ENCODE data around the gene VWA1.
"Not testable (repeated sequence)": the region's sequence is repeated elsewhere in the genome, so short reads cannot be mapped to it uniquely, and the experiment has no call there.

DNA sequence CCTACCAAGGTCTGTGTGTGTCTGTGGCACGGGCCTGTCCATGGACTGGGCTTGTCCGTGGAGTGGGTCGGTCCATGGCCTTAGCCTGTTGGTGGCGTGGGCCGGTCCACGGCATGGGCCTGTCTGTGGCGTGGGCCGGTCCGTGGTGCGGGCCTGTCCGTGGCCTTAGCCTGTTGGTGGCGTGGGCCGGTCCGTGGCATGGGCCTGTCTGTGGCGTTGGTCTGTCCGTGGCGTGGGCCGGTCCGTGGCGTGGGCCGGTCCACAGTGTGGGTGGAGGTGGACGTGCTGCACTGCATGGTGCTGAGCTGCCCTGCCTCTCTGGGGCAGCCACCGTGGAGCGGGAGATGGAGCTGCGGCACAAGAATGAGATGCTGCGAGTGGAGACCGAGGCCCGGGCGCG, 46.3 kb downstream of the VWA1 start:
- not testable (repeated sequence) for TF ChIP-seq POLR2AphosphoS5 (IDR thresholded peaks at IDR 0.05; ENCODE audit: low read depth); EZH2 (IDR thresholded peaks at IDR 0.05; ENCODE audit: low read depth, unreplicated experiment); ZNF114 (CRISPR knock-in tag; IDR thresholded peaks at IDR 0.05); CREB1 (CRISPR knock-in tag; IDR thresholded peaks at IDR 0.05; ENCODE audit: low read depth); NANOG (IDR thresholded peaks at IDR 0.05; ENCODE audit: borderline replicate concordance); ZNF331 (CRISPR knock-in tag; IDR thresholded peaks at IDR 0.05; ENCODE audit: low read depth); JUNB (IDR thresholded peaks at IDR 0.05; ENCODE audit: unreplicated experiment)
- TF ChIP-seq, protein P1, sequence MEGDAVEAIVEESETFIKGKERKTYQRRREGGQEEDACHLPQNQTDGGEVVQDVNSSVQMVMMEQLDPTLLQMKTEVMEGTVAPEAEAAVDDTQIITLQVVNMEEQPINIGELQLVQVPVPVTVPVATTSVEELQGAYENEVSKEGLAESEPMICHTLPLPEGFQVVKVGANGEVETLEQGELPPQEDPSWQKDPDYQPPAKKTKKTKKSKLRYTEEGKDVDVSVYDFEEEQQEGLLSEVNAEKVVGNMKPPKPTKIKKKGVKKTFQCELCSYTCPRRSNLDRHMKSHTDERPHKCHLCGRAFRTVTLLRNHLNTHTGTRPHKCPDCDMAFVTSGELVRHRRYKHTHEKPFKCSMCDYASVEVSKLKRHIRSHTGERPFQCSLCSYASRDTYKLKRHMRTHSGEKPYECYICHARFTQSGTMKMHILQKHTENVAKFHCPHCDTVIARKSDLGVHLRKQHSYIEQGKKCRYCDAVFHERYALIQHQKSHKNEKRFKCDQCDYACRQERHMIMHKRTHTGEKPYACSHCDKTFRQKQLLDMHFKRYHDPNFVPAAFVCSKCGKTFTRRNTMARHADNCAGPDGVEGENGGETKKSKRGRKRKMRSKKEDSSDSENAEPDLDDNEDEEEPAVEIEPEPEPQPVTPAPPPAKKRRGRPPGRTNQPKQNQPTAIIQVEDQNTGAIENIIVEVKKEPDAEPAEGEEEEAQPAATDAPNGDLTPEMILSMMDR (conservative IDR thresholded peaks at IDR 0.05; ENCODE audit: low read depth in 2 of 2), result not testable (repeated sequence)
- TF ChIP-seq, protein P2, sequence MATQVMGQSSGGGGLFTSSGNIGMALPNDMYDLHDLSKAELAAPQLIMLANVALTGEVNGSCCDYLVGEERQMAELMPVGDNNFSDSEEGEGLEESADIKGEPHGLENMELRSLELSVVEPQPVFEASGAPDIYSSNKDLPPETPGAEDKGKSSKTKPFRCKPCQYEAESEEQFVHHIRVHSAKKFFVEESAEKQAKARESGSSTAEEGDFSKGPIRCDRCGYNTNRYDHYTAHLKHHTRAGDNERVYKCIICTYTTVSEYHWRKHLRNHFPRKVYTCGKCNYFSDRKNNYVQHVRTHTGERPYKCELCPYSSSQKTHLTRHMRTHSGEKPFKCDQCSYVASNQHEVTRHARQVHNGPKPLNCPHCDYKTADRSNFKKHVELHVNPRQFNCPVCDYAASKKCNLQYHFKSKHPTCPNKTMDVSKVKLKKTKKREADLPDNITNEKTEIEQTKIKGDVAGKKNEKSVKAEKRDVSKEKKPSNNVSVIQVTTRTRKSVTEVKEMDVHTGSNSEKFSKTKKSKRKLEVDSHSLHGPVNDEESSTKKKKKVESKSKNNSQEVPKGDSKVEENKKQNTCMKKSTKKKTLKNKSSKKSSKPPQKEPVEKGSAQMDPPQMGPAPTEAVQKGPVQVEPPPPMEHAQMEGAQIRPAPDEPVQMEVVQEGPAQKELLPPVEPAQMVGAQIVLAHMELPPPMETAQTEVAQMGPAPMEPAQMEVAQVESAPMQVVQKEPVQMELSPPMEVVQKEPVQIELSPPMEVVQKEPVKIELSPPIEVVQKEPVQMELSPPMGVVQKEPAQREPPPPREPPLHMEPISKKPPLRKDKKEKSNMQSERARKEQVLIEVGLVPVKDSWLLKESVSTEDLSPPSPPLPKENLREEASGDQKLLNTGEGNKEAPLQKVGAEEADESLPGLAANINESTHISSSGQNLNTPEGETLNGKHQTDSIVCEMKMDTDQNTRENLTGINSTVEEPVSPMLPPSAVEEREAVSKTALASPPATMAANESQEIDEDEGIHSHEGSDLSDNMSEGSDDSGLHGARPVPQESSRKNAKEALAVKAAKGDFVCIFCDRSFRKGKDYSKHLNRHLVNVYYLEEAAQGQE (IDR thresholded peaks at IDR 0.05; ENCODE audit: unreplicated experiment), result not testable (repeated sequence)
- TF ChIP-seq, protein P3, sequence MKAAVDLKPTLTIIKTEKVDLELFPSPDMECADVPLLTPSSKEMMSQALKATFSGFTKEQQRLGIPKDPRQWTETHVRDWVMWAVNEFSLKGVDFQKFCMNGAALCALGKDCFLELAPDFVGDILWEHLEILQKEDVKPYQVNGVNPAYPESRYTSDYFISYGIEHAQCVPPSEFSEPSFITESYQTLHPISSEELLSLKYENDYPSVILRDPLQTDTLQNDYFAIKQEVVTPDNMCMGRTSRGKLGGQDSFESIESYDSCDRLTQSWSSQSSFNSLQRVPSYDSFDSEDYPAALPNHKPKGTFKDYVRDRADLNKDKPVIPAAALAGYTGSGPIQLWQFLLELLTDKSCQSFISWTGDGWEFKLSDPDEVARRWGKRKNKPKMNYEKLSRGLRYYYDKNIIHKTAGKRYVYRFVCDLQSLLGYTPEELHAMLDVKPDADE (IDR thresholded peaks at IDR 0.05), result not testable (repeated sequence)
- peak; percentile 80 for TF ChIP-seq EZH2phosphoT487 (IDR thresholded peaks at IDR 0.05; ENCODE audit: unreplicated experiment)
